Gastroesophageal sphincter (tissue), 4 donors: ENCODE results near the gene P3R3URF. TPM values are rescaled to one million over a fixed set of nuclear protein-coding genes. Genes with fewer than 3 reads are reported as not detected.

Experiments used
- ATAC-seq: fragments of 150-250 bp; one replicate; pipeline ENCODE4 v1.9.1; 2016; ENCODE audit warnings: mild to moderate bottlenecking, moderate library complexity
- H3K27ac ChIP-seq, 4 donors: fragments of 200-600 bp; sonication (generic) in 3 of 4; 1 replicate in 3 of 4; 2 replicates in 1 of 4; pipeline ENCODE4 v1.5.1; 2016 to 2019
- H3K27me3 ChIP-seq: fragments of 200-600 bp; sonication (generic); one replicate; pipeline ENCODE4 v1.5.1; 2019
- H3K36me3 ChIP-seq, 2 donors: fragments of 200-600 bp; sonication (generic); one replicate each; pipeline ENCODE4 v1.5.1; 2019; ENCODE audit warnings: control low read depth in 1 of 2
- H3K4me1 ChIP-seq, 3 donors: fragments of 200-600 bp; sonication (generic); 1 replicate in 2 of 3; 2 replicates in 1 of 3; pipeline ENCODE4 v1.5.1; 2016 to 2019; ENCODE audit warnings: control low read depth in 2 of 3
- H3K4me3 ChIP-seq, 2 donors: fragments of 200-600 bp; sonication (generic); one replicate each; pipeline ENCODE4 v1.5.1; 2019; ENCODE audit warnings: mild to moderate bottlenecking in 1 of 2, moderate library complexity in 1 of 2
- H3K9me3 ChIP-seq, 3 donors: fragments of 200-600 bp; sonication (generic); one replicate each; pipeline ENCODE4 v1.5.1; 2017 to 2019; ENCODE audit warnings: control low read depth in 2 of 3
- EP300 ChIP-seq: sonication (generic); formaldehyde crosslinking; IDR thresholded peaks from one replicate; pipeline ENCODE4 v1.6.1; 2017; ENCODE audit warnings: antibody characterized with exemption, mild to moderate bottlenecking
- POLR2A ChIP-seq, 2 donors: fragments of 450-650 bp; IDR thresholded peaks; one replicate each; pipeline ENCODE4 v1.6.1; 2017; ENCODE audit warnings: antibody characterized with exemption in 2 of 2, mild to moderate bottlenecking in 2 of 2, moderate library complexity in 1 of 2
- POLR2AphosphoS5 ChIP-seq: sonication (generic); formaldehyde crosslinking; IDR thresholded peaks from one replicate; pipeline ENCODE4 v1.6.1; 2017; ENCODE audit warnings: antibody characterized with exemption
- WGBS, 2 donors: methylation state at CpG; one replicate each; pipeline ENCODE4 v1.1.5; 2018; ENCODE audit warnings: low coverage in 1 of 2; 5-methylcytosine and 5-hydroxymethylcytosine counted together
- total RNA-seq, 4 donors: library from RNA; depleted of rRNA; stranded (reverse); fragments of >200 nt; gene quantifications; one replicate each; pipeline ENCODE4 v1.1.0, GENCODE V29; 2016
- TF ChIP-seq, protein P1 (sequence below), 4 experiments: fragments of 200-600 bp in 2 of 4; fragments of 450-650 bp in 2 of 4; sonication (generic) in 1 of 4; IDR thresholded peaks; one replicate each; pipeline ENCODE4 v1.5.1; 2017 to 2019; ENCODE audit warnings: antibody characterized with exemption in 4 of 4, mild to moderate bottlenecking in 2 of 4, moderate library complexity in 2 of 4

P3R3URF gene
- total RNA-seq, 4 donors from 2014 or later = not detected

GRCh38 chr1:46196609-46197008, 20.3 kb upstream of the P3R3URF start:
- no peak for ATAC-seq
- H3K9me3 ChIP-seq = no peaks in the 10 kb centered on the region
- TF ChIP-seq, protein P1, sequence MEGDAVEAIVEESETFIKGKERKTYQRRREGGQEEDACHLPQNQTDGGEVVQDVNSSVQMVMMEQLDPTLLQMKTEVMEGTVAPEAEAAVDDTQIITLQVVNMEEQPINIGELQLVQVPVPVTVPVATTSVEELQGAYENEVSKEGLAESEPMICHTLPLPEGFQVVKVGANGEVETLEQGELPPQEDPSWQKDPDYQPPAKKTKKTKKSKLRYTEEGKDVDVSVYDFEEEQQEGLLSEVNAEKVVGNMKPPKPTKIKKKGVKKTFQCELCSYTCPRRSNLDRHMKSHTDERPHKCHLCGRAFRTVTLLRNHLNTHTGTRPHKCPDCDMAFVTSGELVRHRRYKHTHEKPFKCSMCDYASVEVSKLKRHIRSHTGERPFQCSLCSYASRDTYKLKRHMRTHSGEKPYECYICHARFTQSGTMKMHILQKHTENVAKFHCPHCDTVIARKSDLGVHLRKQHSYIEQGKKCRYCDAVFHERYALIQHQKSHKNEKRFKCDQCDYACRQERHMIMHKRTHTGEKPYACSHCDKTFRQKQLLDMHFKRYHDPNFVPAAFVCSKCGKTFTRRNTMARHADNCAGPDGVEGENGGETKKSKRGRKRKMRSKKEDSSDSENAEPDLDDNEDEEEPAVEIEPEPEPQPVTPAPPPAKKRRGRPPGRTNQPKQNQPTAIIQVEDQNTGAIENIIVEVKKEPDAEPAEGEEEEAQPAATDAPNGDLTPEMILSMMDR (IDR thresholded peaks at IDR 0.05) = no peak
- TF ChIP-seq EP300 (no peak), POLR2A (IDR thresholded peaks at IDR 0.05) (no peak), POLR2AphosphoS5 (no peak)
- H3K27ac ChIP-seq = peak overlapping the region in 1 of 4 donors; percentile 88
- H3K4me1 ChIP-seq = peaks cover 0 to 41% (median 15%) of the 10 kb centered on the region in 3 donors
- peaks cover 0 to 47% of the 10 kb centered on the region in 2 donors for H3K36me3 ChIP-seq
- 100% methylated on average over 1 of the region's 9 CpGs for WGBS, 2 donors
- no peak overlapping the region for H3K4me3 ChIP-seq
- no peaks in the 10 kb centered on the region for H3K27me3 ChIP-seq

- peaks cover 0 to 66% of the 10 kb centered on the region in 2 donors for H3K36me3 ChIP-seq
- no peaks in the 10 kb centered on the region for H3K27me3 ChIP-seq
- no peak overlapping the region for H3K4me3 ChIP-seq
- 50 to 68% methylated on average over 1 to 5 of the region's 5 CpGs for WGBS, 2 donors
- TF ChIP-seq POLR2A (IDR thresholded peaks at IDR 0.05) = no peak
- TF ChIP-seq, protein P1 (IDR thresholded peaks at IDR 0.05) = no peak
- no peak for TF ChIP-seq EP300
- no peak for TF ChIP-seq POLR2AphosphoS5
- no peak overlapping the region for H3K27ac ChIP-seq
- peaks cover 0 to 41% (median 15%) of the 10 kb centered on the region in 3 donors for H3K4me1 ChIP-seq
- ATAC-seq = no peak
- no peaks in the 10 kb centered on the region for H3K9me3 ChIP-seq
Measured at GRCh38 chr1:46194641-46195193, 18.4 kb upstream of the P3R3URF start.

DNA sequence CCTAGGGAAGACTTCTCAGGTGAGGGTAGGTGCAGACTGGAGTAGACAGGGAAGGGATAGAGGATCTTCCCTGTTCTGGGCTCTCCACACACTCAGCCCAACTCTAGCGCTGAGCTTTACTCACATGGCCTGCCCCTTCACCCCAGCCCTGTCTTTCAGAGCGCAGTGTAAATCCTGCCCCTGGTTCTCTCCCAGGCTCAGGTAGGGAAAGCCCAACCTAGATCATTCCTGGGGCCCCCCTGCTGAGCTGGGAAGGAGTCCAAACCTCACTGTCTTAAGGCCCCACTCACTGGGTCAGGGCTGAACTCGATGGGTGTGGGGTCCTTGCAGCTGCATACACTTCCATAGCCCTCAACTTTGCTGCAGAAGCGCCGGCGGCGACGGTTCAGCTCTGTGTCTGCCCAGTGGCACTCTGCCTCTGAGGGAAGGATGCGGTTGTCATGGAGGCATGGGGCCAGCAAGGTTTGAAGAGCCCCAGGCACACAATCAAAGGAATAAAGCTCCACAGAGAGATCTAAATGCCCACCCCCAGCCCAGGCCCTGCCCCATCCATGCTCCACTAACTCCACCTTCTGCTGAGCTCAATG, 17.8 kb upstream of the P3R3URF start:
- Histone ChIP-seq H3K9me3 (no peaks in the 10 kb centered on the region), H3K4me1 (peaks cover 0 to 38% (median 13%) of the 10 kb centered on the region in 3 donors), H3K27ac (no peak overlapping the region), H3K36me3 (peaks cover 0 to 72% of the 10 kb centered on the region in 2 donors), H3K4me3 (no peak overlapping the region), H3K27me3 (no peaks in the 10 kb centered on the region)
- WGBS, 2 donors = 80 to 100% methylated on average over 1 to 3 of the region's 9 CpGs
- no peak for ATAC-seq
- TF ChIP-seq EP300 = no peak
- TF ChIP-seq, protein P1 (IDR thresholded peaks at IDR 0.05) = no peak
- TF ChIP-seq POLR2A (IDR thresholded peaks at IDR 0.05) = no peak
- TF ChIP-seq POLR2AphosphoS5 = no peak

DNA sequence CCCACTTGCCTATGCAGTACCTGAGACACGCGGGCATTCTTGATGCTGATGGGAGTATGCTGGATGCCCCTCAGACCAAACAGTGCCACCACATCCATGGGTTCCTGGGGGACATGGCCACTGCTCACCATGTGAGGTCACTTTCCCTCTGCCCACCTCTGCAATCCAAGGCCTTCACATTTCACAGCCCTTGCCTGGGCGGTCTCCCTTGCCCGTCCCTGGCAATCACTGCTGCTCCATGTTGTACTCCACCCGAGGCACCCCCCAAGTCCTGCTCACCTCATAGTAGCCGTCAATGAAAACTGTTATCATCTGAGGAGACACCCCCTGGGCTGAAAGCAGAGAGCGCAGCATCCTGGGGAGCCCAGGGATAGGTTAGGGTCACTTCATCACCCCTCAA, 17.0 kb upstream of the P3R3URF start:
- Histone ChIP-seq H3K36me3 (peaks cover 0 to 80% of the 10 kb centered on the region in 2 donors), H3K9me3 (no peaks in the 10 kb centered on the region), H3K27me3 (no peaks in the 10 kb centered on the region), H3K4me3 (no peak overlapping the region), H3K4me1 (peaks cover 0 to 36% (median 9%) of the 10 kb centered on the region in 3 donors), H3K27ac (no peak overlapping the region)
- WGBS, 2 donors = 78% methylated on average over 4 of the region's 7 CpGs; no CpG with 5 or more reads in 1 of the 2 donors
- TF ChIP-seq, protein P1 (IDR thresholded peaks at IDR 0.05) = no peak
- TF ChIP-seq POLR2A (IDR thresholded peaks at IDR 0.05) (no peak), POLR2AphosphoS5 (no peak), EP300 (no peak)
- ATAC-seq = no peak

DNA sequence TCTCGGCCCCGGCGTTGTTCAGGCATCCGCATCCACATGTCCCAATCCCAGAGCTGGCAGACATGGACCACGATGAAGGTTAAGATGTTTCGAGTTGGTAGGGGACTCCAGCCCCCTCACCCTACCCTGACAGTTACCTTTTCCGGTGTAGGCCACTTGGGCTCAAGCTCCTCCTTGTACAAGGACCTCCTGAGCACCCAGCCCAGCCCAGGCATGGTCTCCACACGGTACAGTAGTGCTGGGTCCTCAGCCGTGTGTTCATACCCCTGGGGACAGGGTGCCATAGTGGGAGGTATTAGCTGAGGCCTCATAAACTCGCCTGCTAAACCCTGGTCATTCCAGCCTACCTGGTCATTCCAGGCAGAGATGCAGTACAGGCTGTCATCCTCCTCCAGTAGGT, 15.9 kb upstream of the P3R3URF start:
- Histone ChIP-seq H3K36me3 (peaks cover 0 to 91% of the 10 kb centered on the region in 2 donors), H3K27me3 (no peaks in the 10 kb centered on the region), H3K4me3 (no peak overlapping the region), H3K9me3 (no peaks in the 10 kb centered on the region), H3K27ac (no peak overlapping the region), H3K4me1 (peaks cover 0 to 29% (median 4%) of the 10 kb centered on the region in 3 donors)
- WGBS, 2 donors = 74% methylated on average over 4 of the region's 10 CpGs; no CpG with 5 or more reads in 1 of the 2 donors
- TF ChIP-seq EP300 (no peak), POLR2A (IDR thresholded peaks at IDR 0.05) (no peak), POLR2AphosphoS5 (no peak)
- TF ChIP-seq, protein P1 (IDR thresholded peaks at IDR 0.05) = no peak
- ATAC-seq = no peak
